GM12801 (cell line): Measurements from ENCODE around the gene ATP6V0B.

Experiments used
- TF ChIP-seq, protein P1 (sequence below): IDR thresholded peaks from one replicate; pipeline ENCODE4 v1.5.1; 2011; ENCODE audit warnings: control low read depth; ENCODE audit not compliant: insufficient read length; ENCODE audit errors: extremely low read depth

The ATP6V0B gene

DNA sequence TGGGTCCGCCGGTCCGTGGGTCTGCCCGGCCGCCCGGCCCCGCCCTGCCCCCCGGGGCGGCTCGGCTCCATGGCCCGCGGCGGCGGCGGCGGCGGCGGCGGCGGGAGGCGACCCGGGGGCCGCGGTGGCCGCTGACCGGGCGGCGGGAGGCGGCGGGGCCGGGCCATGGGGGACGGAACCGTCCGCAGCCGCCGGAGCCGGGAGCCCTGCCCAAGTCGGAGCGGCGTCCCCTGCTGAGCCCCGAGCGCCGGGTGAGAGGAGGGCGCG lies 4.4 kb downstream of the ATP6V0B start:
- TF ChIP-seq, protein P1, sequence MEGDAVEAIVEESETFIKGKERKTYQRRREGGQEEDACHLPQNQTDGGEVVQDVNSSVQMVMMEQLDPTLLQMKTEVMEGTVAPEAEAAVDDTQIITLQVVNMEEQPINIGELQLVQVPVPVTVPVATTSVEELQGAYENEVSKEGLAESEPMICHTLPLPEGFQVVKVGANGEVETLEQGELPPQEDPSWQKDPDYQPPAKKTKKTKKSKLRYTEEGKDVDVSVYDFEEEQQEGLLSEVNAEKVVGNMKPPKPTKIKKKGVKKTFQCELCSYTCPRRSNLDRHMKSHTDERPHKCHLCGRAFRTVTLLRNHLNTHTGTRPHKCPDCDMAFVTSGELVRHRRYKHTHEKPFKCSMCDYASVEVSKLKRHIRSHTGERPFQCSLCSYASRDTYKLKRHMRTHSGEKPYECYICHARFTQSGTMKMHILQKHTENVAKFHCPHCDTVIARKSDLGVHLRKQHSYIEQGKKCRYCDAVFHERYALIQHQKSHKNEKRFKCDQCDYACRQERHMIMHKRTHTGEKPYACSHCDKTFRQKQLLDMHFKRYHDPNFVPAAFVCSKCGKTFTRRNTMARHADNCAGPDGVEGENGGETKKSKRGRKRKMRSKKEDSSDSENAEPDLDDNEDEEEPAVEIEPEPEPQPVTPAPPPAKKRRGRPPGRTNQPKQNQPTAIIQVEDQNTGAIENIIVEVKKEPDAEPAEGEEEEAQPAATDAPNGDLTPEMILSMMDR = no peak

DNA sequence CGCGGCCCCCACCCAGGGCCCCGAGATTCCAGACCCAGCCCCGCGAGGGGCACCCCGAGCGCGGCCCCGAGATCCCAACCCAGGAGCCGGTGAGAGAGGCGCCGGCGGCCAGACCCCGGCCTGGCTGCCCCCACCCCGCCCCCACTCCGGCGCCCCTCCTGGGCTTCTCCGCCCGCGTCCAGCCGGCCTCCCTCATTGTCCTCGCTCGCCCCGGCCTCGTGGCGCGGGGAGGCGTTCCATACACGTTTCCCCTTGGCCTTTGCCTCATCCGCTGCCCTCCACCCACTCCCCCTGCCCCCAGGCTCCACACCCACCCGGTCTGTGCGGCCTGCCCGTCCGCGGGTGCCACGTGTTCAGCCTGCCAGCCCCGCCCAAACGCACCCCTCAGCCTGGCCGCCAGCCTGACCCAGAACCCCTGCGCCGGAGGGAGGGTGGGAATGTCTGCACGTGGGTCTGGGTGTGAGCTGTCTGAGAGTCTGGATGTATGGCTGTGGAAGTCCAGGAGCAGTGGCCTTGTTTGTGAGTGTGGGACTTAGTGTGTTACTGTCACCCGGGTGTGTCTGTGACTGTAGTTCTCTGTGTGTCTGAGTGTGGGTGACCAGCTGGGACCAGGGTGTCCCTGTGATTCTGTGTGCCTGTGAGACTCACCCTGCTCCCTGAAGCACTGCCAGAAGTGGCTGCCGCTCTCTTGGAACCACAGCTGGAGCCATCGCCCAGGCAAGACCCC lies 4.9 kb downstream of the ATP6V0B start:
- TF ChIP-seq, protein P1 = no peak

DNA sequence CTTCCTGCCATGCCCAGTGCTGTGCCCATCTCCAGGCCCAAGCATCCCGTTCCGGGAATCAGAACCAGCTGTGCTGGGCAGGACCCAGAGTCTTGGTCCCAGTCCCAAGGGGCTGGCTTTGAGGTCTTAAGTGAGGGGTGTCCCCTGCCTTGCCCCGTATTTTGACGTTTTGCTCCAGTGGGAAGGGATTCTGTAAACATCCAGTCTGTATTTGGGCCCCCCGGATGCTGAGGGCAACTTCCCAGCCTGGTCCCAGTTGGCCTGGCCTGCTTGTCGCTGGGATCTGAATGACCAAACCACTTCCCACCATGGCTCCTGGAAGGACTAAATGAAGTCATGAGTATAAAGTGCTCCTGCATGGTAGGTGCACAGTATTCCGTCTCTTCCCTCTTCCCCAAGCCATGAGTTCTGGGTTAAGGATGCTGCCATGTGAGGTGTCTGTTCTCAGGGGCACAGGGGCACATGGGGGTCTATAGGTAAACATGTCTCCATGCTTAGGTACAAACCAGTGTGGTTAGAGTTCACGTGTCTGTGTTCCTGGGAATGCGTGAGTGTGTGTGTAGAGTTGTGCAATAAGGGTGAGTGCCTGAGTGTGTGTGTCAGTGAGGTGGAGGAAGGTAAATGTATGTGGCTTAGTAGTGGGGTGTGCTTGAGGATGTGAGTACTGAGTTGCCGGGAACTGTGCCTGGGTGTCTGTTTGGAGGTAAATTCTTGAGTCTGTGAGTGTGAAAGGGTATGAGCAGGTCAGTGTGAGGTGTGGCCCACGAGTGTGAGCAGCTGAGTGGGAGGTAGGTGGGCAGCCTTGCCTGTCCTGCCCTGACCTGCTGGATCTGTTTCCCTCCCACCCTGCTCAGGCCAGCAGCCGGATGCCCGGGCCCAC lies 5.7 kb downstream of the ATP6V0B start:
- TF ChIP-seq, protein P1 = no peak

DNA sequence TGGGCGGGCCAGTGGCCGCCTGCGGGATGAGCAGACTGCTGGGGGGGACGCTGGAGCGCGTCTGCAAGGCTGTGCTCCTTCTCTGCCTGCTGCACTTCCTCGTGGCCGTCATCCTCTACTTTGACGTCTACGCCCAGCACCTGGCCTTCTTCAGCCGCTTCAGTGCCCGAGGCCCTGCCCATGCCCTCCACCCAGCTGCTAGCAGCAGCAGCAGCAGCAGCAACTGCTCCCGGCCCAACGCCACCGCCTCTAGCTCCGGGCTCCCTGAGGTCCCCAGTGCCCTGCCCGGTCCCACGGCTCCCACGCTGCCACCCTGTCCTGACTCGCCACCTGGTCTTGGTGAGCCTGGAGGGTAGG lies 6.4 kb downstream of the ATP6V0B start:
- TF ChIP-seq, protein P1 = no peak

DNA sequence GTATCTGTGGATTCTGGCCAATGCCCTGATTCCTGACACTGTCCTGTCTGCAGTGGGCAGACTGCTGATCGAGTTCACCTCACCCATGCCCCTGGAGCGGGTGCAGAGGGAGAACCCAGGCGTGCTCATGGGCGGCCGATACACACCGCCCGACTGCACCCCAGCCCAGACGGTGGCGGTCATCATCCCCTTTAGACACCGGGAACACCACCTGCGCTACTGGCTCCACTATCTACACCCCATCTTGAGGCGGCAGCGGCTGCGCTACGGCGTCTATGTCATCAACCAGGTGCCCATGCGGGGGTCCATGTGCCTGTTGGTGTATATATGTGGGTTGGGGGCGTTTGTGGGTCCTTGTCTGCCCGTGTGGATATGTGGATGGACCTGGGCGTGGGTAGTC lies 6.9 kb downstream of the ATP6V0B start:
- TF ChIP-seq, protein P1 = no peak

DNA sequence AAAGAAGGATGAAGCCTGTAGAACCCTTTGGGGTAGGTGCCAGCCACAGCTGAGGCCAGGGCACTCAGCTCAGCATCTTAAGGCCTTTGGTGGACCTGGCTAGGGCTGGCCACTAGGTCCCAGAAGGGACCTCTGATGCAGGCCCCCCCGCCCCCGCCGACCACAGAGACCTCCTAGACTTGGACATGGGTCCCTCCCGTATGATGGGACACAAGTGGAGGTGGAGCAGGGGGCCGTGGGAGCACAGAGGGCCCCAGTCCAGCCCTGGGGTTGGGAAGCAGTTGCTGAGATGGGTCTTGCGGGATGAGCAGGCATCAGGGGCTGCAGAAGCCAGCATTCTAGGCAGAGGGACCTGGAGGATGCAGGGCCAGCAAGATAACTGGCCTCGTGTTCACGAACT lies 7.5 kb downstream of the ATP6V0B start:
- TF ChIP-seq, protein P1 = no peak

DNA sequence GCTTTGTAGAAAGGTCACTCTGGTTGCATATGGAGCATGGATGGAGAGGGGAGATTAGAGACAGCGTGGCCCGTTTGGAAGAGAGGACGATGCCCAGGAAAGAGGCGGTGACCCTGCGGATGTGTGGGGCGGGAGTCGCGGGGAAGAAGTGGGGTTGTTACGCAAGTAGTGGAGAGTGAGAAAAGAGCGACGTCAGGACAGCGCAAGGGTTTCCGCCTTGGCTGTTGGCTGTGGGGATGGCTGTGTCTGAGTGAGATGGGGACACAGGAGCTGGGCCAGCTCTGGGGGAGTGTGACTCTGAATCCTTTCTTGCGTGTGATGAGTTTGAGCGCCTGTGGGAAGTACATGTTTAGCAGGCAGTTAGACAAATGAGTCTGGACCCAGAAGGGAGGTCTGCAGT lies 8.0 kb downstream of the ATP6V0B start:
- TF ChIP-seq, protein P1 = no peak
